OCI-LY1 (cell line): ENCODE results near the gene DHRS3.
"Not testable (repeated sequence)": the region's sequence is repeated elsewhere in the genome, so short reads cannot be mapped to it uniquely, and the experiment has no call there.

Experiments
- H2AFZ ChIP-seq: fragments of 200-600 bp; sonication (generic), shearing (Covaris generic); 2 replicates; pipeline ENCODE4 v1.6.0; 2014; ENCODE audit warnings: antibody characterized with exemption, mild to moderate bottlenecking, low read length
- H3F3A ChIP-seq: fragments of 200-600 bp; sonication (generic), shearing (Covaris generic); 2 replicates; pipeline ENCODE4 v1.6.0; 2014; ENCODE audit warnings: mild to moderate bottlenecking, antibody characterized with exemption, low read length, moderate library complexity; ENCODE audit not compliant: insufficient read depth
- H3K27ac ChIP-seq: fragments of 200-600 bp; sonication (generic); 2 replicates; pipeline ENCODE4 v1.5.1; 2014; ENCODE audit warnings: low read length, mixed run types, mild to moderate bottlenecking, low read depth; ENCODE audit not compliant: poor library complexity, severe bottlenecking
- H3K27me3 ChIP-seq: fragments of 200-600 bp; sonication (generic); 2 replicates; pipeline ENCODE4 v1.6.0; 2014; ENCODE audit warnings: antibody characterized with exemption, mild to moderate bottlenecking, low read length, moderate library complexity; ENCODE audit not compliant: insufficient read depth
- H3K36me3 ChIP-seq: fragments of 200-600 bp; sonication (generic); 2 replicates; pipeline ENCODE4 v1.6.1; 2014; ENCODE audit warnings: mild to moderate bottlenecking, antibody characterized with exemption, low read length, moderate library complexity, mixed read lengths; ENCODE audit not compliant: insufficient read depth
- H3K4me1 ChIP-seq: fragments of 200-600 bp; sonication (generic); 2 replicates; pipeline ENCODE4 v1.5.1; 2014; ENCODE audit warnings: mild to moderate bottlenecking, low read length, moderate library complexity; ENCODE audit not compliant: insufficient read depth, severe bottlenecking
- H3K4me2 ChIP-seq: fragments of 200-600 bp; sonication (generic), shearing (Covaris generic); 2 replicates; pipeline ENCODE4 v1.6.1; 2014; ENCODE audit warnings: low read length
- H3K4me3 ChIP-seq: fragments of 200-600 bp; sonication (generic); 2 replicates; pipeline ENCODE4 v1.5.1; 2014; ENCODE audit warnings: low read length, low read depth, mild to moderate bottlenecking, mixed read lengths; ENCODE audit not compliant: poor library complexity, severe bottlenecking
- H3K79me2 ChIP-seq: fragments of 200-600 bp; shearing (Covaris generic); 2 replicates; pipeline ENCODE4 v1.6.1; 2016; ENCODE audit warnings: mixed run types, low read length, mixed read lengths; ENCODE audit not compliant: insufficient read depth
- H3K9ac ChIP-seq: fragments of 200-600 bp; sonication (generic), shearing (Covaris generic); 2 replicates; pipeline ENCODE4 v1.6.1; 2014; ENCODE audit warnings: mild to moderate bottlenecking, low read length, mixed read lengths
- H3K9me2 ChIP-seq: fragments of 200-600 bp; sonication (generic), shearing (Covaris generic); 2 replicates; pipeline ENCODE4 v1.6.1; 2014; ENCODE audit warnings: low read depth, mild to moderate bottlenecking, low read length, mixed read lengths
- H3K9me3 ChIP-seq: fragments of 200-600 bp; shearing (Covaris generic); 2 replicates; pipeline ENCODE4 v1.6.1; 2014; ENCODE audit warnings: low read length, mixed read lengths
- H4K20me1 ChIP-seq: fragments of 200-600 bp; sonication (generic), shearing (Covaris generic); 2 replicates; pipeline ENCODE4 v1.6.0; 2016; ENCODE audit warnings: mild to moderate bottlenecking, low read length; ENCODE audit not compliant: insufficient read depth
- CTCF ChIP-seq: fragments of 200-600 bp; sonication (generic), shearing (Covaris generic); IDR thresholded peaks from 2 replicates; pipeline ENCODE4 v1.5.1; 2017; ENCODE audit warnings: mild to moderate bottlenecking, antibody characterized with exemption, low read length, moderate library complexity, mixed read lengths
- EZH2 ChIP-seq: fragments of 200-600 bp; sonication (generic), shearing (Covaris generic); IDR thresholded peaks from 2 replicates; pipeline ENCODE4 v1.8.0; 2017; ENCODE audit warnings: borderline replicate concordance, mixed run types, mild to moderate bottlenecking, antibody characterized with exemption, low read length, moderate library complexity, mixed read lengths

DHRS3 gene

DNA sequence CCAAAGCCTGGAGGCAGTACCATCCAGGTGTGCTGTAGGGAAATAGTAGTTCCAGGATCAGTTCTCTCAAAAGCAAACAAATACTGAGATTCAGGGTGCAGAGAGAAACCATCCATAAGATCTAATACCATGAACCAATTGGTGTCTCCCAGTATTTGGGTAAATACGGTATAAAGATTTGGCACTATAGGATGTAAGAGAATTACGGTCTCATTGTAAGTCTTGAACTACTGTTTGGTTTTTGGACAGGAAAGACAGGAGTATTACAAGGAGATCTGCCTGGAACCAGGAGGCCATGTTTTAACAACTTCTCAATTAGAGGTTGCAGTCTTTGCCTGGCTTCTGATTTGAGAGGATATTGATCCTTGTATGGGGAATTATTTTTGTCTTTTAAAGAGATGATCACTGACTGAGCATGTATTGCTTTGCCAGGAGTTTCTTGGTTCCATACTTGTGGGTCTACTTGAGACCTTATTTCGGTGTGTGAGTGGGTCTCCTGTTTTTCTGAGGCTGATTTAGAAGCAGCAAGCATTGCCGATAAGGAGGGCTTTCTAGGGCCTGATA, 36.1 kb upstream of the DHRS3 start:
- H3K9me3 ChIP-seq = no peaks in the 10 kb centered on the region
- no peaks in the 10 kb centered on the region for H4K20me1 ChIP-seq
- H2AFZ ChIP-seq = no peak overlapping the region
- H3K4me3 ChIP-seq = no peak overlapping the region
- TF ChIP-seq CTCF = no peak
- TF ChIP-seq EZH2 = no peak
- no peak overlapping the region for H3K27ac ChIP-seq
- H3F3A ChIP-seq = no peaks in the 10 kb centered on the region
- no peaks in the 10 kb centered on the region for H3K36me3 ChIP-seq
- H3K9ac ChIP-seq = no peak overlapping the region
- no peaks in the 10 kb centered on the region for H3K4me1 ChIP-seq
- no peaks in the 10 kb centered on the region for H3K79me2 ChIP-seq
- no peak overlapping the region for H3K4me2 ChIP-seq
- H3K27me3 ChIP-seq = no peaks in the 10 kb centered on the region; the same call in 1 of the 2 replicates
- no peaks in the 10 kb centered on the region for H3K9me2 ChIP-seq

DNA sequence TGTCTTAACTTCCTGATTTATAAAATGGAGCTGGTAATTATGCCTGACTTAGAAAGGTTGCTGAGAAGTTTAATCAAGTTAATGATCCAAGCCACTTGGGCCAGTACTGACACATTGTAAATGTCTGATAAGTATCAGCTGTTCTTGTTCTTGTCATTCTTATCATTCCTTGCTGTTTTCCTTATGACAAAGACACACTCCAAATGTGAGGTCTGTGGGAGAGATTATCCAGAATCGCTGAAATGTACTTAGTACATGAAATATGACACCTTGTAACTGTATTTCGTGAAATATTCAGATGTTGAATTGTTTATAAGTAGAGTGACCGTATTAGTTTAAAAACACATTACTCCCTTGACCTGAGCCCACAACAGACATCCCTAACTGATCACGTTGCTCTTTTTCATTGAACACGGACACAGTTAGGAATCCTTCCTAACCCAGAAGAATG, 32.0 kb upstream of the DHRS3 start:
- TF ChIP-seq CTCF (no peak), EZH2 (no peak)
- H3K36me3 ChIP-seq = no peaks in the 10 kb centered on the region
- H3K79me2 ChIP-seq = no peaks in the 10 kb centered on the region
- H3K9me3 ChIP-seq = no peaks in the 10 kb centered on the region
- no peak overlapping the region for H3K4me2 ChIP-seq
- no peak overlapping the region for H2AFZ ChIP-seq
- no peak overlapping the region for H3K9ac ChIP-seq
- no peaks in the 10 kb centered on the region for H3F3A ChIP-seq
- no peaks in the 10 kb centered on the region; the same call in 1 of the 2 replicates for H3K27me3 ChIP-seq
- H4K20me1 ChIP-seq = no peaks in the 10 kb centered on the region
- no peak overlapping the region for H3K27ac ChIP-seq
- no peak overlapping the region for H3K4me3 ChIP-seq
- H3K4me1 ChIP-seq = no peaks in the 10 kb centered on the region
- H3K9me2 ChIP-seq = no peaks in the 10 kb centered on the region

GRCh38 chr1:12648741-12649140, 30.7 kb upstream of the DHRS3 start:
- Histone ChIP-seq H3K4me3 (no peak overlapping the region), H3K27ac (no peak overlapping the region), H3K36me3 (no peaks in the 10 kb centered on the region), H3K4me1 (no peaks in the 10 kb centered on the region), H3K79me2 (no peaks in the 10 kb centered on the region), H3K9ac (no peak overlapping the region), H2AFZ (no peak overlapping the region), H4K20me1 (no peaks in the 10 kb centered on the region), H3K4me2 (no peak overlapping the region), H3K9me3 (no peaks in the 10 kb centered on the region), H3F3A (no peaks in the 10 kb centered on the region), H3K27me3 (no peaks in the 10 kb centered on the region; the same call in 1 of the 2 replicates), H3K9me2 (no peaks in the 10 kb centered on the region)
- TF ChIP-seq CTCF = no peak

GRCh38 chr1:12645401-12645800, 27.4 kb upstream of the DHRS3 start:
- H3K27me3 ChIP-seq, H2AFZ ChIP-seq, H3K4me2 ChIP-seq, H3K9me3 ChIP-seq, H3K79me2 ChIP-seq, H3K36me3 ChIP-seq, H3K27ac ChIP-seq, H3K4me1 ChIP-seq, H3K9ac ChIP-seq, H3K4me3 ChIP-seq, H4K20me1 ChIP-seq, H3F3A ChIP-seq, H3K9me2 ChIP-seq: not testable (repeated sequence)
